Spleen (tissue), 7 donors: ENCODE data around the gene PTPRM.

Experiments used
- POLR2A ChIP-seq, 3 donors: fragments of 450-650 bp; IDR thresholded peaks; one replicate each; pipeline ENCODE4 v1.5.1; 2017; ENCODE audit warnings: antibody characterized with exemption in 3 of 3, mild to moderate bottlenecking in 1 of 3
- POLR2AphosphoS5 ChIP-seq, 3 donors: sonication (generic); formaldehyde crosslinking; IDR thresholded peaks; one replicate each; pipeline ENCODE4 v1.5.1; 2017; ENCODE audit warnings: antibody characterized with exemption in 3 of 3
- TF ChIP-seq, protein P1 (sequence below), 11 experiments: fragments of 200-600 bp in 7 of 11; fragments of 450-650 bp in 4 of 11; sonication (generic) in 4 of 11; IDR thresholded peaks in 8 of 11; conservative IDR thresholded peaks in 3 of 11; 1 replicate in 7 of 11; 2 replicates in 4 of 11; pipeline versions ENCODE4 v1.4.0 to v1.8.0; 2016 to 2021; ENCODE audit warnings: antibody characterized with exemption in 11 of 11, inconsistent platforms in 4 of 11, mild to moderate bottlenecking in 1 of 11
- donor health status: DM: no; HTN: no; CAD: no; lungs with moderate emphysema.
- donor health status: DM: no; HTN: no; CAD: no.
- donor health status: DM: no; HTN: no; CAD: no.

DNA sequence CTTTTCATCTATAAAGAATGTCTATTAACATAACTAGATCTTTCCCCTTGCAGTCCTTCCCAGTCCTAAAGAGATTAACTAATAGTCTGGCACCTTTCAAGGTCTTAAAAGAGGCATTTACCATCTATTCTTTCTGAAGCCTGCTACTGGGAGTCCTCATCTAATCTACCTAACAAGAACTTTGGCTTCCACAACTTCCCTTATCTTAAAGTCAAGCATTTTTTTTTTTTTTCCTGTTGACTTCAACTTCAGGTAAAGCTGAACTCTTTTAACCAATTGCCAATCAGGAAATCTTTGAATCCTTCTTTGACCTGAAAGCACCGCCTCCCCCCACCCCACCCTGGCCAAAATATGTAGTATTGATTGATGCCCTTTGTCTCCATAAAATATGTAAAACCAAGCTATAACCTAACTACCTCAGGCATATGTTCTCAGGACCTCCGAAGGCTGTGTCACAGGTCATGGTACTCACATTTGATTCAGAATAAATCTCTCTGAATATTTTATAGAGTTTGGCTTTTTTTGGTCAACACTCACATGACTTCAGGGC, 168.6 kb downstream of the PTPRM start:
- TF ChIP-seq POLR2A (IDR thresholded peaks at IDR 0.05) (no peak), POLR2AphosphoS5 (IDR thresholded peaks at IDR 0.05) (no peak)
- TF ChIP-seq, protein P1, sequence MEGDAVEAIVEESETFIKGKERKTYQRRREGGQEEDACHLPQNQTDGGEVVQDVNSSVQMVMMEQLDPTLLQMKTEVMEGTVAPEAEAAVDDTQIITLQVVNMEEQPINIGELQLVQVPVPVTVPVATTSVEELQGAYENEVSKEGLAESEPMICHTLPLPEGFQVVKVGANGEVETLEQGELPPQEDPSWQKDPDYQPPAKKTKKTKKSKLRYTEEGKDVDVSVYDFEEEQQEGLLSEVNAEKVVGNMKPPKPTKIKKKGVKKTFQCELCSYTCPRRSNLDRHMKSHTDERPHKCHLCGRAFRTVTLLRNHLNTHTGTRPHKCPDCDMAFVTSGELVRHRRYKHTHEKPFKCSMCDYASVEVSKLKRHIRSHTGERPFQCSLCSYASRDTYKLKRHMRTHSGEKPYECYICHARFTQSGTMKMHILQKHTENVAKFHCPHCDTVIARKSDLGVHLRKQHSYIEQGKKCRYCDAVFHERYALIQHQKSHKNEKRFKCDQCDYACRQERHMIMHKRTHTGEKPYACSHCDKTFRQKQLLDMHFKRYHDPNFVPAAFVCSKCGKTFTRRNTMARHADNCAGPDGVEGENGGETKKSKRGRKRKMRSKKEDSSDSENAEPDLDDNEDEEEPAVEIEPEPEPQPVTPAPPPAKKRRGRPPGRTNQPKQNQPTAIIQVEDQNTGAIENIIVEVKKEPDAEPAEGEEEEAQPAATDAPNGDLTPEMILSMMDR (IDR thresholded peaks at IDR 0.05 in 8 of 11, conservative IDR thresholded peaks at IDR 0.05 in 3 of 11): no peak
